IPS DF 19.7 (cell line): ENCODE measurements around the gene CACNB4.
"Not testable (repeated sequence)": the region's sequence is repeated elsewhere in the genome, so short reads cannot be mapped to it uniquely, and the experiment has no call there.

ENCODE experiments used
- DNase-seq: peaks from one replicate; pipeline ENCODE4 v3.0.0-alpha.2; 2013; ENCODE audit warnings: low read depth, low spot score

The CACNB4 gene

GRCh38 chr2:151906633-151906998 is 192.2 kb downstream of the CACNB4 start:
- DNase-seq: no peak

- DNase-seq: no peak
Measured at GRCh38 chr2:151905963-151906632, 192.7 kb downstream of the CACNB4 start.

- DNase-seq: no peak
Measured at GRCh38 chr2:151904807-151905206, 194.0 kb downstream of the CACNB4 start.

GRCh38 chr2:151904021-151904420 is 194.8 kb downstream of the CACNB4 start:
- DNase-seq: no peak

GRCh38 chr2:151902829-151903228 is 196.0 kb downstream of the CACNB4 start:
- no peak for DNase-seq

- DNase-seq: no peak
Measured at GRCh38 chr2:151900331-151900730, 198.5 kb downstream of the CACNB4 start.

- no peak for DNase-seq
Measured at GRCh38 chr2:151899156-151899555, 199.7 kb downstream of the CACNB4 start.

GRCh38 chr2:151891566-151892194 is 207.2 kb downstream of the CACNB4 start:
- no peak for DNase-seq

GRCh38 chr2:151887164-151887563 is 211.7 kb downstream of the CACNB4 start:
- no peak for DNase-seq

GRCh38 chr2:151886241-151886640 is 212.6 kb downstream of the CACNB4 start:
- no peak for DNase-seq

- no peak for DNase-seq
Measured at GRCh38 chr2:151882786-151883445, 215.9 kb downstream of the CACNB4 start.

- no peak for DNase-seq
Measured at GRCh38 chr2:151881342-151881741, 217.5 kb downstream of the CACNB4 start.

GRCh38 chr2:151880586-151880985 is 218.3 kb downstream of the CACNB4 start:
- no peak for DNase-seq

GRCh38 chr2:151878655-151879563 is 219.9 kb downstream of the CACNB4 start:
- DNase-seq: no peak

GRCh38 chr2:151878204-151878603 is 220.6 kb downstream of the CACNB4 start:
- DNase-seq: no peak

GRCh38 chr2:151875631-151876030 is 223.2 kb downstream of the CACNB4 start:
- DNase-seq: not testable (repeated sequence)

- no peak for DNase-seq
Measured at GRCh38 chr2:151872463-151872862, 226.4 kb downstream of the CACNB4 start.

- DNase-seq: no peak
Measured at GRCh38 chr2:151869291-151869690, 229.6 kb downstream of the CACNB4 start.

GRCh38 chr2:151862700-151863099 is 236.1 kb downstream of the CACNB4 start:
- DNase-seq: no peak

- no peak for DNase-seq
Measured at GRCh38 chr2:151861174-151861573, 237.7 kb downstream of the CACNB4 start.

- no peak for DNase-seq
Measured at GRCh38 chr2:151860613-151861146, 238.2 kb downstream of the CACNB4 start.

- DNase-seq: no peak
Measured at GRCh38 chr2:151860210-151860609, 238.6 kb downstream of the CACNB4 start.
